Erythroblast (primary cell): Measurements from ENCODE around the gene IMMP2L.

ENCODE experiments used
- GATA1 ChIP-seq: IDR thresholded peaks from 2 replicates; pipeline ENCODE4 v1.6.1; 2011; ENCODE audit warnings: low read depth, mild to moderate bottlenecking, control low read depth, low read length, moderate library complexity
- POLR2A ChIP-seq: IDR thresholded peaks from 2 replicates; pipeline ENCODE4 v1.6.1; 2011; ENCODE audit warnings: mild to moderate bottlenecking, low read length

DNA sequence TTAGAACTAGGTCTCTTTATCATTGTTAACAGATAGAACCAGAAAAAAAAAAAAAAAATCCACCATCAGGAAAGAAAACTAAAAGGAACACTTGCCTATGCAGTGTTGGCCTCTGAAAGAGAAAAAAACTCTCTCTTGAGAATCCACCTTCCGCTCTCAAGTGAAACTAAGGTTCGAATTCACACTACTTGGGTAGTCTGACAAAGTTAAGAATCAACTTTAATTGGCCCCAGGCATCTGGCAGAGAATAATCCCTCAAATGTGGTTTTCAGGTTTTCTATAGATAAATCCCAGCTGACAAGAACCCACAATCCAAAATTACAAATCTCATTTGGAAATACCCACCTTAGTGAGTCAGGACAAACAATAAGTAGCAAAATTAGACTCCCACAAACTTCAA is 671.1 kb downstream of the IMMP2L start:
- TF ChIP-seq POLR2A: no peak
- TF ChIP-seq GATA1: no peak
